K562 (cell line): ENCODE measurements around the gene GPN3. TPM values are rescaled to one million over a fixed set of nuclear protein-coding genes. Genes with fewer than 3 reads are reported as not detected.

Experiments used
- AFF4 ChIP-seq: sonication (generic); formaldehyde crosslinking; IDR thresholded peaks from 2 replicates; pipeline ENCODE4 v1.8.0; 2023; ENCODE audit warnings: mild to moderate bottlenecking, missing genetic modification reagents
- CBFA2T3 ChIP-seq: fragments of 450-650 bp; IDR thresholded peaks from 2 replicates; pipeline ENCODE4 v1.6.1; 2017
- FOXA1 ChIP-seq: fragments of 450-650 bp; IDR thresholded peaks from 2 replicates; pipeline ENCODE4 v1.6.1; 2016; ENCODE audit warnings: mild to moderate bottlenecking, borderline replicate concordance
- PML ChIP-seq: IDR thresholded peaks from 2 replicates; pipeline ENCODE4 v1.6.1; 2012; ENCODE audit warnings: low read length, inconsistent platforms
- SRSF3 ChIP-seq: fragments of 200-400 bp; formaldehyde crosslinking; IDR thresholded peaks from 2 replicates; pipeline ENCODE4 v1.6.1; 2016; ENCODE audit warnings: mild to moderate bottlenecking, low read length, moderate library complexity; ENCODE audit not compliant: insufficient read depth
- ZNF318 ChIP-seq, 2 experiments: fragments of 450-650 bp; IDR thresholded peaks; 2 replicates each; pipeline ENCODE4 v1.6.1; 2016; ENCODE audit warnings: mild to moderate bottlenecking in 2 of 2, borderline replicate concordance in 1 of 2, low read depth in 1 of 2, moderate library complexity in 1 of 2
- polyA plus RNA-seq, 8 experiments: library from polyadenylated mRNA; depleted of rRNA in 4 of 8; stranded (reverse) in 5 of 8; unstranded in 3 of 8; fragments of >200 nt; fragmentation: Nextera tagmentation in 2 of 8; fragmentation: Illumina TruSeq in 1 of 8; extraction: Ambion mirVana in 2 of 8; extraction: Trizol in 1 of 8; gene quantifications; 2 replicates each; pipeline versions ENCODE4 v1.2.1 to v1.2.3, GENCODE V29; 2011 to 2014; ENCODE audit warnings: inconsistent platforms in 1 of 8, missing spikeins in 1 of 8
- total RNA-seq, 7 experiments: library from RNA; depleted of rRNA in 6 of 7; stranded (reverse); fragments of >200 nt in 6 of 7; fragmentation: Illumina TruSeq in 2 of 7; extraction: Trizol in 2 of 7; gene quantifications; 2 replicates each; pipeline versions ENCODE4 v1.2.1 to v1.2.3, GENCODE V29; 2011 to 2021; ENCODE audit warnings: low replicate concordance in 1 of 7

GPN3 gene
- total and polyA plus RNA-seq, 9 of the 15 experiments (the other 6 are each of a cell fraction or from before 2014, with no cell fraction given) = 35.8 to 123 (median 64.2) TPM

GRCh38 chr12:110501752-110502738, 34.0 kb upstream of the GPN3 start, which contains the start of the genes RAD9B and VPS29 (continued):
- TF ChIP-seq ZNF318 (IDR thresholded peaks at IDR 0.05; ENCODE audit: borderline replicate concordance in 1 of 2, low read depth in 1 of 2) (peak in 1 of 2 experiments; percentile 42; a peak in 1 of 4 replicates), PML (peak; percentile 73; the same call in 1 of the 2 replicates), CBFA2T3 (no peak), FOXA1 (no peak), AFF4 (CRISPR knock-in tag) (peak; percentile 98), SRSF3 (no peak)
